Stimulated activated effector memory CD8-positive, alpha-beta T cell treated with anti-CD3 and anti-CD28 coated beads, Interleukin-12 subunit alpha, Interleukin-12 subunit beta, amount 100 ng/mL, for 72 hours (primary cell): ENCODE data around the gene GDF10.

ENCODE experiments used
- ATAC-seq: fragments of 150-1000 bp; cut with Tn5 transposase; 2 replicates; pipeline ENCODE4 v1.10.0; 2021
- DNase-seq, 2 donors: peaks; one replicate each; pipeline ENCODE4 v3.0.0; 2021 to 2022; ENCODE audit warnings: low spot score in 2 of 2
- H3K27ac Mint-ChIP-seq: one replicate; pipeline ENCODE4 v1.8.0; 2022; ENCODE audit warnings: mild to moderate bottlenecking, mixed read lengths
- H3K36me3 Mint-ChIP-seq: one replicate; pipeline ENCODE4 v1.8.0; 2022; ENCODE audit warnings: mild to moderate bottlenecking, mixed read lengths
- H3K4me1 Mint-ChIP-seq: one replicate; pipeline ENCODE4 v1.8.0; 2022; ENCODE audit warnings: mixed read lengths
- H3K4me3 Mint-ChIP-seq: one replicate; pipeline ENCODE4 v1.8.0; 2022; ENCODE audit warnings: mild to moderate bottlenecking, mixed read lengths
- H3K9me3 Mint-ChIP-seq: one replicate; pipeline ENCODE4 v1.8.0; 2022; ENCODE audit warnings: mixed read lengths

Gene GDF10

DNA sequence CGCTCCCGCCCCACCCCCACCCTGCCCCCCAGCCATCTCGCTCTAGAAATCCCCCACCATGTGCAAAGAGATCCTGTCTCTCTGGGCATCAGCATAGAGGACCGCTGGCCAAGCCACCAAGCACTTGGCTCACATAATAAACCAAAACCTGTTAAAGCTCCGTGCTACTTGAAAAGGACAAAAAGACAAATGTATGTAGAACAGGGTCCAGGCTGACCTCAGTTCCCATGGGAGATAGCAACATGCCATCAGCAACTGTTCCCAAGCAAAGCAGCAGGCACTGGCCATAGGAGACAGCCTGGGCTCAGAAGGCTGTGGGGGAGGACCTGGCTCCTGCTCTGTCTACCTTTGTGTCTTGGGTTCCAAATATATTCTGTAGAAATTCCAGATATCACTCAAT, 38.4 kb upstream of the GDF10 start:
- H3K4me3 Mint-ChIP-seq = no peak overlapping the region

DNA sequence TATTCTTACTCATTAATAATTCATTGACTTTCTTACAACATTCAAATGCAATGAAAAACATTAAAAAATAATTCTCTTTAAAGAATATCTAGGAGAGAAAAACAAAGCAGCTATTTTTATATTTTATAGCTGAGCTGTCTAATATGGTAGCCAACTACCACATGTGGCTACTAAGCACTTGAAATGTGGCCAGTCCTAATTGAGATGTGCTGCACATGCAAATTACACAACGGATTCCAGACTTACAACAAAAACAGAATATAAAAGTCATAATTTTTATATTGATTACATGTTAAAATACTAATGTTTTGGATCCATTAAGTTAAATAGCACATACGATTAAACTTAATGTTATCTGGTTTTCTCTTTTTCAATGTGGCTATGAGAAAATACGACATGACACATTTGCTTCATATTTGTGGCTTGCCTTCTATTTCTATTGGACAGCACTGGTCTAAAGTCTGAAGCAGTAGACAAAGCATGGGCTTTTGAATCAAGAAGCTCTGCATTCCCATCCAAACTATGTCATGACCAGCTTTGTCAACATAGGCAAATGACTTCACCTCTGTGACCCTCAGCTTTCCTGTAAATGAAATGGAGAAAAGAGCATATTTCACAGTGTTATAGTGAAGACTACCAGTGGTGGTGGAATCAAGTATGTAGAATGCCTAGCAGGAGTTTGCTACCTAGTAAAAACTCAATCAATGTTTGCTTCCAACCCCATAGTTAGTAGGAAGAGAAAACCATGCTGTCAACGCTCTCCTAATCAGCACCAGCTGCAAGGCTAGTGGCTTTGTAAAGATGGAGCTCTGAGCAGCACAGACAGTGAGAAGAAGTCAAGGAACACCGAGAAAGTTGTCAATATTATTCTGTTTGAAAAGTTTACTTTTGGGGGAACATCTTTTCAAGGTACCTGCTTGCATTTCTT, 37.1 kb upstream of the GDF10 start:
- Mint-ChIP-seq H3K4me1 (peaks cover 13% of the 10 kb centered on the region), H3K27ac (no peak overlapping the region), H3K9me3 (peaks cover 5% of the 10 kb centered on the region), H3K4me3 (no peak overlapping the region), H3K36me3 (no peaks in the 10 kb centered on the region)
- ATAC-seq = no peak
- DNase-seq = no peak

More for the DNA sequence above, 38.4 kb upstream of the GDF10 start:
- Mint-ChIP-seq H3K27ac (peak overlapping the region; percentile 82), H3K4me1 (peaks cover 22% of the 10 kb centered on the region), H3K9me3 (peaks cover 5% of the 10 kb centered on the region), H3K36me3 (no peaks in the 10 kb centered on the region)
- ATAC-seq (no peak), DNase-seq (no peak)

DNA sequence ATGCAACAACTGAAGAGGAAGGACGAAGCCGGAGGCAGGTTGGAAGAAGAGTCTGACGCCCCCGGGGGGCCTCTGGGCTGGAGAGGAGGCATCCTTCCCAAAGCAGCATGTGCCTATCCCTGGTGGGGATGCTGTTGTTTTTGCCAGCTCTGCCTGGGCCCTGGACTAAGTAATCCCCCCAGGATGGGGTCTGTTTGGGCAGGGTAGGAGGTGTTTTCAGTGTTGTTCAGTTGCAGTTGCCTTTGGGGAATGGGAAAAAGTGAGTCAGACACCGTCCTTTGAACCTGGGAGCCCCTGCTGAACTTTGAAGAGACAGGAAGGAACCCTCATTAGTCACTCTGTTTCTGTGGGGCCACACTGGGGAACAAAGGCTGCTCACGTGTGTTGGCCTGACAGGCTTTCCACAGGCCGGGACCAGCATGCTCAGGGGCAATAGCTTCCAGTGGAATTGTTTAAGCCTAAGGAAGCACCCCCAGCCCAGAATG, 35.2 kb upstream of the GDF10 start:
- Mint-ChIP-seq H3K27ac (no peak overlapping the region), H3K36me3 (no peaks in the 10 kb centered on the region), H3K9me3 (peaks cover 5% of the 10 kb centered on the region), H3K4me3 (no peak overlapping the region), H3K4me1 (peaks cover 12% of the 10 kb centered on the region)
- DNase-seq (no peak), ATAC-seq (peak; percentile 49)

DNA sequence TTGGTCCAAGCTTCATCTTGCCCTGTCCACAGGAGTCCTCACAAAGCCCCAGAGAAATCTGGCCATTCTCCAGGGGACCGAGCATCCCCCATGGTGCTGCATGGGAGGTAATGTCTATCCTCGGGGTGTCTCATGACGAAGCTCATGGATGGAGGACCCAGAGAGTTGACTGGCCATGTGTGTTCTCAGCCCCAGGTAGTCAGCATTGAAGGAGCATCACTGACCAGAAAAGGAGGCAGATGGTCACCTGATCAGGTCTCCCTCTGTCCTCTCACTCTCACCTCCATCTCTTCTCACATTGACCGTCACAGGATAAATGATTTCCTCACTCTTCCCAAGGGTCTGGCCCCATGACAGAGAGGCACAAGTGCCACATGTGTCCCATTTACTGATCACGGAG, 33.4 kb upstream of the GDF10 start:
- H3K4me1 Mint-ChIP-seq = peaks cover 2% of the 10 kb centered on the region
- H3K27ac Mint-ChIP-seq = no peak overlapping the region
- ATAC-seq = peak; percentile 13
- no peaks in the 10 kb centered on the region for H3K36me3 Mint-ChIP-seq
- peaks cover 5% of the 10 kb centered on the region for H3K9me3 Mint-ChIP-seq
- H3K4me3 Mint-ChIP-seq = no peak overlapping the region
- no peak for DNase-seq

DNA sequence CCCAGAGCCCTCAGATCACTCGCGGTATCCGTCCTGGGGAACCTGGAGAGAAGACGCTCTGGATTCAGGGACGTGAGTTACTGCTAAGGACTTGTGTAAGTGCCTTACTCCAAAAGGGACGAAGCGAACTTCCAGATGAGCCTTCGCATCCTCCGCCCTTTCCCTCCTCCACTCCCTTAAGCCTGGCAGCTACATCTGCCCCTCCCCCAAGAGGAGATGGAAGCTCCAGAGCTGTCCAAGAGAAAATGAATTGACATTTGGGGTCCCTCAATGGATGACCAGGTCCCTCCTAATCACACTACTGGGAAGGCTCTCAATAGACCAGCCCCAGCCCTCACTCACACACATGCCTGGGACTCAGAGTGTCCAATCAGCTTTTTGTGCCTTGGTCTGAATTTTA, 31.3 kb upstream of the GDF10 start:
- ATAC-seq (no peak), DNase-seq (peak in 1 of 2 donors; percentile 32)
- no peaks in the 10 kb centered on the region for H3K36me3 Mint-ChIP-seq
- H3K27ac Mint-ChIP-seq = no peak overlapping the region
- no peak overlapping the region for H3K4me3 Mint-ChIP-seq
- no peaks in the 10 kb centered on the region for H3K4me1 Mint-ChIP-seq
- H3K9me3 Mint-ChIP-seq = peaks cover 5% of the 10 kb centered on the region

DNA sequence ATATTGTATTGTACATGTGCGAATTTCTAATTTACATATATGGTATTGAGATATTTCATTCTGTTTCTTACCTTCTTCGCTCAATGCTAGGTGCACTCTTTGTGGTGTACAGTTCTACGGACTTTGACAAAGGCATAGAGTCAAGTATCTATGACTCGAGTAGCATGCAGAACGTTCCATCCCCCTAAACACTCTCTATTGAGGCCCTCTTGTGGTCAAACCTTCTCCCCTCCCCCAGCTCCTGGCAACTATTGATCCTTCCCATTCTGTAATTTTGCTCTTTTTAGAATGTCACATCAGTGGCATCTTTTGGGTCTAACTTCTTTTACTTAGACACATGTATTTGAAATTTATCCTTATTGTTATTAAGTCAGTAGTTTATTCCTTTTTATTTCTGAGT, 30.7 kb upstream of the GDF10 start:
- Mint-ChIP-seq H3K27ac (no peak overlapping the region), H3K36me3 (no peaks in the 10 kb centered on the region), H3K9me3 (peaks cover 5% of the 10 kb centered on the region), H3K4me3 (no peak overlapping the region), H3K4me1 (no peaks in the 10 kb centered on the region)
- ATAC-seq (no peak), DNase-seq (no peak)

DNA sequence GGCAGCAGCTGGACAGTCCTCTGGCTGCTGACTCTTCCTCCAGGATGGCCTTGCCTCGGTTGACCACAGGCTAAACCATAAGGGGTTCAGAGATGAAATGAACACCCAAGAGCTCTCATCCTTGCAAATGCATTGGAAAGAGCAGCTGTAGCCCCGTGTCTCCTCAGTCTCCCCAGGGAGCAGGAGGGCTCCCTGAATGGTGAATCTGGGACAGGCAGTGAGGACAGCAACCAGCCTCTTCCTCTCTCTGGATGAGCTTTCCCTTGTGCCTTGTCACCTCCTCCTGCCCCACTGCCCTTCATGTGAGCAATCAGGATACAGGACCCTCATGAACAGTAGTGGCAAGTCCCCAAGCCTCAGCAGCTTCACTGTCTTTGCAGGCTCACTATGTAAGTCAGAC, 23.9 kb upstream of the GDF10 start:
- Mint-ChIP-seq H3K27ac (no peak overlapping the region), H3K9me3 (no peaks in the 10 kb centered on the region), H3K4me3 (no peak overlapping the region), H3K4me1 (peaks cover 10% of the 10 kb centered on the region), H3K36me3 (no peaks in the 10 kb centered on the region)
- DNase-seq (no peak), ATAC-seq (no peak)

DNA sequence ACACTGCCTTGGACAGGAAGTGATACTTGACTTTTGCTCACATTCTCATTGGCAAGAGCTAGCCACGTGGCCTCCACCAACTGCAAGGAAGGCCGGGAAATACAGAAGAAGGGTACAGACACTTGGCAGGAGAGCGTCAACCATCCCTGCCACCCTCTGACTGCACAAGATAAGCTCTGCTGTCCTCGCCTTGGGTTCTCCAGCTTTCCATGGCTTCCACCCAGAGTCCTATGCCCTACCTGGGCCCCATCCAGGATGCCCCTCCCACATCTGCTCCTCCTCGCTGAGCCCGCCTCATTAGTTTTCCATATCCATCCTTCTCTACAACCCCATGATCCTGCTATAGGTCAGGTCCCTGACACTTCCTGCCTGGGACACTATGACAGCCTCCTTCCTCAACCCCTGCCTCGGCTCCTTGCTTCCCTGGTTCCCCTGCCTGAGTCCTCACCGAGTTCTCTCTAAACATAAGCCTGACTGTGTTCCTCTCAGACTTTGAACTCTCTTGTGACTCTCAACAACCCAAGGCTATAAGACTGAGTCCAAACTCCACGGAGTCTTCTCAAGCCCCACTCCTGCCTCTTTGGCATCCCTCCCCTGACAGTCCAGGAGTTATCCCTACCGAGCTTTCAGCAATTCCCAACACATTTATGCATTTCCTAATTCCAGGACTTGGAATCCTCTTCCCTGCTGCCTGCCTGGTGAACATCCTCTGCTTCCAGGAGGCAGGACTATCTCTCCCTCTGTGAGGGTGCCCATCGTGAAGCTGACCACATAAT, 23.2 kb upstream of the GDF10 start:
- H3K4me3 Mint-ChIP-seq = no peak overlapping the region
- no peak for ATAC-seq
- H3K27ac Mint-ChIP-seq = no peak overlapping the region
- H3K9me3 Mint-ChIP-seq = no peaks in the 10 kb centered on the region
- no peaks in the 10 kb centered on the region for H3K36me3 Mint-ChIP-seq
- H3K4me1 Mint-ChIP-seq = peaks cover 10% of the 10 kb centered on the region
- DNase-seq = no peak

DNA sequence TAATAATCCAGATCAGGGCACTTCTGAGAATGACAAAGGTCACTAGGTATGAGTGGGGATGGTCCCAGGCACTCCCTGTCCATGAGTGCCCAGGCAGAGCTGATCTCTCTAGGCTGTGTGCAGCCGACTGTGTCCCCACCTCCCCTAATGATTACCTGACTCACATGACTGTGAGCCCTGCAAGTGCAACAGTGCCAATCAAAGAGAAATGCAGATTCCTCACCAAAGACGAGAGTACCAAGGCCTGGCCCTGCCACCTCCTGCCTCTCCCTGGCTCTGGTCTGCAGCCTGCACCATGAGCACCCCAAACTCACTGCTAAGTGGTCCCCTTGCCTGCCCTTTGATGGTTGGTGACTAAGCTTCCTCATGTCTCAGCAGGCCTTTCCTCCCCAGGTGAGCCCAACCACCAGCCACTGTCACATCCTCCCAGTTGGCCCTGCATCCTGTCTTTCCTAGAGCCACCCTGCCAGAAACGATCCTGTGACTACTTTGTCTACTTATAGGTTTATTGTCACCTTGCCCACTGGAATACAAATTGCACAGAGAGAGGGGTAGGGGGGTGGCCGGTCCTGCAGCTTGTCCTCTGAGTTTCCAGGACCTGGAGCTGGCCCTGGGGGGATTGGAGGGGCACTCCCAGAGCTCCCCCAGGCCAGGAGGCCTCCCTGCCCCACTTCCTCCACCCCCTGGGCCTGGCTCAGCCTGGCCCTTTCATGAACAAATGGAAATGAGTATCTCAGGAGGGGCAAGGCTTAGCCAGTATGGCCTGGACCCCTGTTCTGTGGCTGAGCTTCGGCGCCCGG, 22.4 kb upstream of the GDF10 start:
- Mint-ChIP-seq H3K4me1 (peaks cover 10% of the 10 kb centered on the region), H3K36me3 (no peaks in the 10 kb centered on the region), H3K27ac (no peak overlapping the region), H3K9me3 (no peaks in the 10 kb centered on the region), H3K4me3 (no peak overlapping the region)
- ATAC-seq (peak; percentile 47), DNase-seq (no peak)

DNA sequence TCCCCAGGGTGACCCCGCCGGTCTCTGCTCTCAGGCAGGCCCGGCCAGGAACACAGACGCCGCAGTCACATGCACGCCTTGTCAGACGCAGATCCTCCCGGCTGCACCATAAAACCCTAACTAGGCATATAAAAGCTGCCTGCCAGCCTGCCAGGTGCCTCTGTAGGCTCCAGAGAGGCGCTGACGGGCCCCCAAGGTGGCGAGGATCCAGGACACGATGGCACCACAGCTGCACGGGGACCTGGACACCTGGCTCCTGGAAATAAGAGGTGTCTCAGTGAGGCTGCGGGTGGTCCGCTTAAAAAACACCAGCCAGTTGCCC, 21.9 kb upstream of the GDF10 start:
- Mint-ChIP-seq H3K9me3 (no peaks in the 10 kb centered on the region), H3K4me3 (no peak overlapping the region), H3K4me1 (peaks cover 10% of the 10 kb centered on the region), H3K27ac (no peak overlapping the region), H3K36me3 (no peaks in the 10 kb centered on the region)
- no peak for ATAC-seq
- no peak for DNase-seq

DNA sequence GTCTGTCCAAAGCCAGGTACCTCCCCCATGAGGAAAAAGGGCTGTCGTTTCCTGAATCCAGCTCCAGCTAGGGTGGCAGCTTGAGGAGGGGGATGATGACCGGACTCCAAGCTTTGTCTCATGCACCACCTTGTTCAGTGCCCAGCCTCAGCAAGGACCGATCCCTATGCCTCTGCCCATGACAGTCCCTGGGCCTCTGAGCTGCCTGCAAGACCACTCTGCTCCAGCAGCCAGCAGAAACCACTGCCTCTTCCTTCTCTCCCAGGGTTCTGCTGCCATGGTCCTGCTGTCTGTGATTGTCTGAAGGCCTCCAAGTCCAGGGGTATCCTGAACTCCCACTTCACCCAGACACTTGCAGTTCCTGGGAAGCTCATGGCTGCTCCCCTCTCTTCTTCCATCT, 21.3 kb upstream of the GDF10 start:
- no peak for ATAC-seq
- Mint-ChIP-seq H3K4me3 (no peak overlapping the region), H3K9me3 (no peaks in the 10 kb centered on the region), H3K4me1 (peaks cover 10% of the 10 kb centered on the region), H3K36me3 (no peaks in the 10 kb centered on the region), H3K27ac (peak overlapping the region; percentile 63)
- no peak for DNase-seq

DNA sequence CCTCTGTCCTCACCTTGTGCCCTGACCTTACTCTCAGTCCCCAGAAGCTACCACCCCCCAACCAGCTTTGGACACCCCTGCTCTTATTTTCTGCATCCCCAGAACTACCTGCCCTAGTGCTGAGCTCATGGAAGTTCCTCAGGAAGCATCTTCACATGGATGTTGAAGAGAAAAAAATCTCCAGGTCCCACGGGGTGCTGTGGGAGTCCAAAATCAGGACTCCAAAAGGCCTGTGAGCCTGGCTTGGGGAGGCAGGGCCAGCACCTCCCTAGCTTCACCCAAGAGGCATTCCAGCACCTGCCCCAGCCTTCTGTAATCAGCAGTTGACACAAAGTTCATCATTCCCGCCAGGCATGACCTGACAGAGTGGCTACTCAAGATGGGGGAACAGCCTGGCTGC, 20.7 kb upstream of the GDF10 start:
- Mint-ChIP-seq H3K27ac (peak overlapping the region; percentile 63), H3K9me3 (no peaks in the 10 kb centered on the region), H3K4me1 (peaks cover 10% of the 10 kb centered on the region), H3K4me3 (no peak overlapping the region), H3K36me3 (no peaks in the 10 kb centered on the region)
- DNase-seq = no peak
- ATAC-seq = no peak

DNA sequence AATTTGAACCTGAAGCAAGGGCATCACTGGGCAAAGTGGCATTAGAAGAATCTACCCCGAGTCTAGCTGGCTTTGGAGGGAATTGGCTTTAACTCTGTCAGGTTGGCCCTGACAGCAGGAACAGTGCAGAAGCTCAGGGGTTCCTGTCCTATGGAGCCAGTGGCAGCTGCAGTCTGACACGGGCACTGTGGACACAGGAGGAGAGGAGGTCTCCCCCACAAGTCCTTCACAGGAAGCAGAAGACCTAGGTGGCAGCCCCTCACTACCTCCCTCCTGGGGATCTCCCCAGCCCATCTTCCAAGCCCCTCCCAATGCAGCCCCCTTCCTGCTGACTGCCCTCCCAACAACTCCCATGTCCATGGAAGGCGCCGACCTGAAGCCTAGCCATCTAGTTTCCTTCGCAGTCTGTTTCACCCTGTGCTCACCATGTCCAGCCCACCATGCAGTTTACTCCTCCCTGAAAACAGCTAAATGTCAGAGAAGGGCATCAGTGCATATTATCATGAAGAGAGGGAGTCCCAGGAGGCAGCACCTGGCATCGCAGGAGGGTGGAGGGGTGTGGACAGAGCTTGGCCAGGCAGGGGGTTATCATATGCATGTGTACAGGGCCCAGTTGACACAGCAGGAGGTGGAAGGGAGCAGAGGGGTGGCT, 17.9 kb upstream of the GDF10 start:
- Mint-ChIP-seq H3K36me3 (no peaks in the 10 kb centered on the region), H3K4me1 (peaks cover 18% of the 10 kb centered on the region), H3K9me3 (no peaks in the 10 kb centered on the region), H3K4me3 (no peak overlapping the region), H3K27ac (no peak overlapping the region)
- no peak for ATAC-seq
- no peak for DNase-seq

DNA sequence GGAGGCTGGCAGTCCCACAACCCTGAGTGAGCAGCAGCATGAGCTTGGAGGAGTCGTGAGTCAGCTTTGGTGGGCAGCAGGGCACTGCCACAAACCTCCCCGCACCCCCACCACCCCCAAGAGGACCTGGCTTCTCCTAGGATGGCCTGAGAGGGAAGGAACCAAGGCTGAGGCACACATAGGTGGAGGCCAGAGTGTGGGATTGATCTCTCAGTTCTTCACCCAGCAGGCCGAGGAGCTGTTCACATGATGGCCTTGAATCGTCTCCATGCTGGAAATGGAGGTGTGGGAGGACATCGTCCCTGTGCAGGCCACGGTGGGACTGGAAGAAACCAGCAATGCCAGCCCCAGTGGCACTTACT, 17.4 kb upstream of the GDF10 start:
- no peaks in the 10 kb centered on the region for H3K36me3 Mint-ChIP-seq
- ATAC-seq (no peak), DNase-seq (no peak)
- no peak overlapping the region for H3K4me3 Mint-ChIP-seq
- H3K9me3 Mint-ChIP-seq = no peaks in the 10 kb centered on the region
- peaks cover 13% of the 10 kb centered on the region for H3K4me1 Mint-ChIP-seq
- H3K27ac Mint-ChIP-seq = no peak overlapping the region

DNA sequence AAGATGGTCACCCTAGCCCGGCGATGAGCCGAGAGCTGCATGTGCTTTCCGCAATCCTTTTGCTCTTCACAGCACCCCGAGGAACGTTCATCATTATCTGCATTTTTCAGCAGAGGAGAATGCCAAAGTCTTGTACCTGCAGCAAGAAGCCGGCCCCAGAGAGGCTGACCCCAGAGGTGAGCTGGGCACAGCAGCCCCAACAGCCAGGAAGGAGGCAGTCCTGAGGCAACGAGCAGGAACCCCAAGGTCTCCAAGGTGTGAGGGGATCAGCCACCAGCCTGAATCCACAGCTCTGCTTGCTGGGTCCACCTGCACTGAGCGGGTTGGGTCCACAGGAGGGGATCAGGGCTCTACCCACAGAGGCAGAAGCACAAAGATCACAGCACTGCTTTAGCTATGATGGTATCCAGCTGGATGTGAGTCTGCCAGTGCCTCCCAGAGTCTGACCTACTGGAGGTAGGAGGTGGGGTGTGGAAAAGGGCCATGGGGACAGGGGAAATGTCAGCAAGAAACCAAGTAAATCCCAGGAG, 16.8 kb upstream of the GDF10 start:
- Mint-ChIP-seq H3K4me3 (no peak overlapping the region), H3K27ac (no peak overlapping the region), H3K9me3 (no peaks in the 10 kb centered on the region), H3K36me3 (no peaks in the 10 kb centered on the region), H3K4me1 (peaks cover 12% of the 10 kb centered on the region)
- ATAC-seq (no peak), DNase-seq (no peak)
